DMS114 treated with DMSO at 0.1 percent for 48 hours (cell line): ENCODE results near the gene STXBP6.
"Not testable (repeated sequence)": the region's sequence is repeated elsewhere in the genome, so short reads cannot be mapped to it uniquely, and the experiment has no call there.

ENCODE experiments used
- DNase-seq: peaks from one replicate; lab custom pipeline; 2025; ENCODE audit not compliant: unreplicated experiment; lab: John Stamatoyannopoulos, UW

Gene STXBP6

DNA sequence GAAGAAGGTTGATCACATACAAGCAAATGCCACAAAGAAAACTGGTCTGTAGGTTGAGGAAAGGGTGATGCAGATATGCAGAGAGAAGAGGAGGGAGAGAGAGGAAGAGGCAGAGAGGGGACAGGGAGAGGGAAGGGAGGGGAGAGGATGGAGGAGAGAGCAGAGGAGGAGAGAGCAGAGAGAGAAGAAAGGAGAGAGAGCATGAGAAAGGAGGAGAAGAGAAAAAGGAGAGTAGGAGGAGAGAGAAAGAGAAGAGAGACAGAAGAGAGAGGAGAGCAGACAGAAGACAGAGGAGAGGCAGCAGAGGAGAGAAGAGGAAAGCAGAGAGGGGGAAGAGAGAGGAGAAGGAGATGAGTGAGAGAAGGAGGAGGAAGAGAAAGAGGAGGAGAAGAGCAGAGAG lies 59.2 kb downstream of the STXBP6 start:
- DNase-seq = no peak

DNA sequence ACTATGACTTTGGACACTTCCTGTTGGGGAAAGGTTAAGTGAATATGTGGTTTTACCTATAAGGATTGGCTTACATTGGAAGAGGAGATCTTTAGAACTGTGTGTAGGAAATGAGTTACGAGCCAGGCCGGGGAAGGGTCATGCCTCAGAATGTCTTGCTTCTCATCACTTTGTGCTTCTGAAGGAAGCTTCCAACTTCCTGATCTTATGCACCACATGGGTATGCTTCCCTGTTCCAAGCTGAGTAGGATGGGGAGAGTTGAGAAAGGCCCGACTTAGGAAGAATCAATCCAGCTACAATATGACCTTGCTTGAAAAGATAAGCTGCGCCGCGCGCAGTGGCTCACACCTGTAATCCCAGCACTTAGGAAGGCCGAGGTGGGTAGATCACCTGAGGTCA lies 59.9 kb downstream of the STXBP6 start:
- no peak for DNase-seq

DNA sequence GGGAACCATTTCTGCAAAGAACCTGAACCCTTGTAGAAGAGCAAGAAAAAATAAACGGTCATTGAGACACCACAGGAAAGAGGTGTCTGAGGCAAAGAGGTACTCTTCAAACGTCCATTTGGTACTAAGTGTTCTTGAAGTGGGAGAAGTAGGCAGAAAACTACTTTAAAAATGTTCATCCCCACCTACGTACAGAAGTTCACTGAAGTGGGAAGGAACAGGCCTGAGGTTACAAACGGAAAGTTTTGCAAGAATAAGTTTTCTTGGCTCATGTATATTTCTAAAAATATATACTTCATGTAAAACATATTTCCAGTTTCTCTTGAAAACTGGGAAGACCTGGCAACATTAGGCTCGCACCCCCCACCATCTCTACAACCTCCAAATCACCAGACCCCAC lies 61.2 kb downstream of the STXBP6 start:
- DNase-seq = no peak

DNA sequence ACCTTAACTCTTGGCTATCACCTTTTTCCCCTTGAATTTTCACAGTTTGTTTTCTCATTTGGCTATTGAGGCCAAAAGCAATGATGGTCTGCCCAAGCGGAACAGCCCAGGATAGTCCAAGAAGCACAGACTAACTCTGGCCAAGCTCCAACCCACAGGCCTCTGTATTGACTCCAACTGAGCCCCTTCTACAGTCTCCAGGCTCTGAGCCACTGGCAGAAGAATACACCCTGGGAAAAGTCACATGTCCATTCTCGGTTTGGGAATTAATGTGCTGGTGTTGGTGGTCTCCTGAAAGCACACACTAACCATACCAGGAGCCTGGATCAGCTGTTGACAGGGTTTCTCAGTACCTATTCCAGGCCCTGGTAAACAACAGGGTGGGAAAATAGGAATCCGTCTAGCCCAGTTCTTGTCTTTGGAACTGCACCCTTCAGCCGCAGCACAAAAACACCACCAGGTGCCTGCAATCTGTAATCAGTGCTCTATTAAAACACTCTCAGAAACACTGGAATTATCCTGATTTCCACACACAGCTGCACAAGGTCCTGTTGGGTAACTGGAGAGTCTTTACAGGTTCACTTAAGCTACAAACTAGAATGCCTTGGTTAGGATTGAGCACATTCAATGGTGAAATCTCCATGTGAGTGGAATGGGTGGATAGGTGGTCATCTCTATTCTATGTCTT lies 63.6 kb downstream of the STXBP6 start:
- no peak for DNase-seq

DNA sequence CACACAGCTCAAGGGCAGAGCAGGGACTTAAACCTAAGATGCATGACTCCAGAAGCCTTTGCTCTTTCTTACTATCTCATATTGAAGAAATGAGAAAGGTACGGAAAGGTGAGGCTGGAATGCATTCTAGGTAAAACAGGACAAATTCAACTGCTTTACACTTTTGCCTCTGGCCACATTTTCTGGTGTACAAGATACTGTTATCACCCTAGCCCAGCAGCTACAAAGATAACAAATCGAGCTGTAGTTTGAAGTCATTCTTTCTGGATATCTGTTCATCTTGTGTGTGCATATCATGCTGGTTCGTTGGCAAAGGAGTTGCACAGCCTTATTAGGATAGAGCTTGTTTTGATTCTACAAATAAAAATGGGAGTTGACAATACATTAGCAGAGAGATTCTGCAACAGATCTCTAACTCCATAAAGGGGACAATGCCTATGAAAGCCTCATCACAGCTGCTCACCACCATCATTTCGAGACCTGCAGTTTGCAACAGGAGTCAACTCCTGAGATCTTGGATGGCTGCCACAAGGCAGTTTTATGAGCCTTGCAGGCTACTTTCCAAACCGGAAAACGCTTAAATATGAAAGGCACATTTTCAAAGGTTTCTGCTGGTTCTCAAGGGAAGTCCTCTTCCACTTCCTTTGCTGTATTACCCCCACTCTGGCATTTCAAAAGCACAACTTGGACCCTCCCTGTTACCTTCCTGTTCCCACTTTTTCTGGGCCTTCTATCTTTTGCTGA lies 64.9 kb downstream of the STXBP6 start:
- DNase-seq = no peak

DNA sequence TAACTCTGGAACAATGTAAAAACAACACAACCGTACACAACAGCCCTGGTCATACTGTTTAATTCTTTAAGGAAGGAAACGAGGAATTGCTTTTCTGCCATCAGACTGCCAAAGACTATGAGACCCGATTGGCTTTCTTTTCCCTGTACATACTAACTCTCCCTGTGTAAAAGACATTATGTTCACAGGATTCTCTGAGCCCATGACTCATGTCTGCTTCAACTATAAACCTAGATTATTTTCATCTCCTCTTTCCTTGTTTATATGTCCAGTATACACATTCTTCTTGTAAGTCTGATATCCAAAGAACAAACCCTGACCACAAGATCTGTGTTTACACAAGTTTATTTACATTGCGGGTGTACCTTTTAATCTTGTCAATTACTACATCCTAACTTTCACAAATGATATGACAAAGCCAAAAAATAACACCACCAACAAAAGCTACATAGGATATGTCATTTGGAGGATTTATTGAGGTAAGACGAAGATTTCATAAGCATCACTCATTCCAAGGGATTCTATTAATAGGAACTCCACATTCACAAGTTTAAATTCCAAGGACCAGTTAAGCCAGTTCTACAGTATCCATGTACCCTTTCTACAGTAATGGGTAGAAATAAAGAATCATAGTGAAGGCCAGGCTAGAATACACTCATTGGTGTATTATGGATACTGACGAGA lies 67.3 kb downstream of the STXBP6 start:
- no peak for DNase-seq

DNA sequence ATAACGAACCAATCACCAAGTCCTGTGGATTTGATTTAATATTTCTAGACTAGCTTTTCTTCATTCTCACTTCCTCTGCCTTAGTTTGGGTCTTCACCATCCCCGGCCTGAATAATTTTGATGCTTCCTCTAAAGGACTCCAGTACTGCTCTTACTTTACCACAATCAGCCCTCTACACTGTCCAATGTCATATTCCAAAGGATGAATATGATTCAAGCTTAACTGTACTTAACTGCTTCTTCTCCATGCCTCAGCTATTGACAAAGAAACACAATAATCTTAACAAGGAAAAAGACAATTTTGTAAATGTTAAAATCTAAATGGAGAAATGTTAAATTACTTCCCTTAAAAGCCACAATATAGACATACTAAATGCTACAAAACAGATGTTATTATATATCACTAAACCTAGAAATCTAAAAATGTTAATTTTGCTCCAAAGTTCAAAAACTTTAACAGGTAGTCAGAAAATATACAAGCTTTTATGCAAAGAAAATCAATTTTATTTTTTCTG lies 70.2 kb downstream of the STXBP6 start:
- no peak for DNase-seq

DNA sequence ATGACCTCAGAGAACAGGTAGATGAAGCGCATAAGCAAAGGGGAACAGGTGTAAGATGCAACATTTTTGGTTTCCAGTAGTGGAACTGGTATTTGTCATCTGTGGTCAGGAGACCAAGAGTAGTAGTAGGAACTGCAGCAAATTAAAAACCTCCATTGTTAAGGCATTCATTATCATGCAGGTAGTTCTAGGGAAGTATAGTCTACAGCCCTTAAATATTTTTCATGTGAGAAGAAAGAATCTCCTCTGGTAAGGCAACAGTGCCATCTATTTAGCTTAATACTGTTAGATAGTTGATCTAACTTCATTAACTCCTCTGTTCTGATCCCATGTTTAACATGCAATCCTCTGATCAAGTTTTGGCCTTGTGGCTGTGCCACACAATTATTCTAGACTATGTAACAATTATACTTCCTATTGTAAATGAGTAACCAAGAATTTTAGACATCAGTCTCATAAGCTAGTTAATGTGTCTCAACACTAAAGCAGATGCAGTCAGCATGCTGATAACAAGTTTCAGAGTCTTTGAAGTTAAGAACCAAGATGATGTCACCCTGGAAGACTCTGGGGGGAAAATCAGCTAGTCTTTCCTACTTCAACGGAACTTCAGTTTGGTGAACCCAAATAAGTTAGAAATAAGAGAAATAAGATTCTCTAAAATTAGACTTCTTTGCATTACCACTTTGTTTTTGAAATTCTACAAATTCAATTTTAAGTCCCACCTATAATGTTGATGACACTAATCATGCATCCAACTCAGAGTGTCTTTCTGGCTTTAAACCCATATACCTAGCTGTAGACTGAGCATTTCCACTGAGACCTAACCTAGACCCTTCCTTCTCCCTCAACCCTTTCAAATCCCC lies 70.9 kb downstream of the STXBP6 start:
- DNase-seq = no peak

DNA sequence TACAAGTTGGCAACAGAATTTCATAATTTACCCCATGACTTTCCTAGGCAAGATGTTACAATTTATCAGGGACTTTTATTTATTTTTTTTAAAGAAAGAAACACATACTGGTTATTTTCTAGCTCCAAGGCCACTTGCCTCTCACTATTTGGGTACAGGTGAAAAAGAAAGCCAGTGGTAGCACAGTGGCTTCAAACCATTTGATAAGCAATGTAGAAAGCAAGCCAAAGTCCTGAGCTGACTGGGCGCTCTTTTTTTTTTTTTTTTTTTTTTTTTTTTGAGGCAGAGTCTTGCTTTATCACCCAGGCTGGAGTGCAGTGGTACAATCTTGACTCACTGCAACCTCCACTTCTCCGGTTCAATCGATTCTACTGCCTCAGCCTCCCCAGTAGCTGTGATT lies 73.3 kb downstream of the STXBP6 start:
- DNase-seq = no peak

DNA sequence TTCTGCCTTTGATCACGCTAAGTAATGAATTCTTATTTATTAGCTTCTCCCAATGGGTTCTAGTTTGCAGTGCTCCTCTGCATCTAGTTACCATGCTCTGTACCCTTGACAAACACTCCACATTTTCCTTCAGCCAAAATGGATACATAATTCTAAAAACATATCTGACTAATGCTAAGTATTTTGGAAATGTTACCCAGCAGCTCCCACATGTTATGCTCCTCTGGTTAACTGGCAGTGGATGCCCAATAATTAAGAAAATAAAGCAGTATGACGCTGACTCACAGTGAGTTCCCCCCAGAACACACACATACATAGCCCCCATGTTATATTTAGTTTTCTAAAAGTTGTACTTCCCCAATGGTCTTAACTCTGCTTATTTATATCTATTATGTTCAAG lies 74.6 kb downstream of the STXBP6 start:
- DNase-seq = no peak

DNA sequence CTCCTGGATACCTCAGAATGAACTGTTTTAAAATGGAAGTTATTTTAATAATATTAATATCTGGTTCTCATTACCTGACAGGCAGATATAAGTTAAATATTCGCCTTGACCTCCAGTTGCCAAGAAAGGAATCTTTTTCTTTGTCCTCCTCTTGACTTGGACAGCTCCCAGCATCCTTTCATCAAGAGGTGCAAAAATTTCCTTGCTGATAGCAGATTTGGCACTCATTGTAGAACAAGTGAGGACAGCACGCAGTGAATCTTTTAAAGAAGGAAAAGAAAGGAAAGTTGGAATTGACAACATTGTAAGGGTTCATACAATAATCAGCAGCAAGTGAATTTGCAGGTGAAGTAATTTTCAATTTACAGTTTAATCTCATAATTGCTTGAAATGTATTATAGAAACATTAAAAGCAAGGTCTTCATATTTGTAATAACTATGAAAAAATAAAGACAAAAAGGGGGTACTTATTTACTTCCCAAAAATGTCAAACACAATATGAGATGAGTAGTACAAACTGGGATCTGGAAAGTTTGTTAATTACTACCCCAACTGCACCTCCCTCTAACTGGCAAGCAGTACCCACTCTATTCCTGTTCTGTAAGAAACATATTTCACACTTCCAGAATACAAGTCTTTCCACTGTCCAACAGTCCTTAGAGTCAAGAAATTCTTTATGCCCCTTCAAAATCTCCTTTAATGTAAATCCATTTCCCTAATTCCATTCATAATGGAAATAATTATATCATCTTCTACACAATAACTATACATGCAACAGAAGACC lies 75.2 kb downstream of the STXBP6 start:
- DNase-seq = no peak

DNA sequence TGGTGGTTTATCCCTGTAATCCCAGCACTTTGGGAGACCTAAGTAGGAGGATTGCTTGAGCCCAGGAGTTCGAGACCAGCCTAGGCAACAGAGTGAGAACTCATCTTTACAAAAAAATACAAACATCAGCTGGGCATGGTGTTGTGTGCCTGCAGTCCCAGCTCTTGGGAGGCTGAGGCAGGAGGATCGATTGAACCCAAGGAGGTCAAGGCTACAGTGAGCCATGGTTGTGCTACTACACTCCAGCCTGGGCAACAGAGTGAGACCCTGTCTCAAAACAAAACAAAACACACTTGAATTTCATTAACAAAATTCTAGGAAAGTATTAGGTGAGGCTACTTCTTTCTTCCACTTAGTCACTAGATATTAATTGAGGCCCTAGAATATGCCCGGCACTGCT lies 77.1 kb downstream of the STXBP6 start:
- no peak for DNase-seq

DNA sequence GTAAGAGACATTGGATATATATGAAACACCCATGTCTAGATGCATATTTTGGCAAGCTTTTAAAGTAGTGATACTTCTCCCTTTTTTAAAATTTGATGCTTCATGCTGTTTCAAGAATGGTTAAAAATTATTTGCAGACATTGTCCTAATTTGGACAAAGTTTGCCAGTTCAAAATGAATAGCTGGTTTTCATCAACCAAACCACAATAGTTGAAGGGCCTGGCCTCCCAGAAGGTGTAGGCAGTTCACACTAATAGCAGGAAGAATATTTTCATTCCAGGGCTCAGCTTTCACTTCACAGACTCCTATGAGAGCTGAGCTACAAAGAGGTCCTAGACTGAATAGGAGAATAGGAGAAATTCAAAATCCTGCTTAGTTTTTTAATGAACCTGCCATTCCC lies 78.7 kb downstream of the STXBP6 start:
- no peak for DNase-seq

DNA sequence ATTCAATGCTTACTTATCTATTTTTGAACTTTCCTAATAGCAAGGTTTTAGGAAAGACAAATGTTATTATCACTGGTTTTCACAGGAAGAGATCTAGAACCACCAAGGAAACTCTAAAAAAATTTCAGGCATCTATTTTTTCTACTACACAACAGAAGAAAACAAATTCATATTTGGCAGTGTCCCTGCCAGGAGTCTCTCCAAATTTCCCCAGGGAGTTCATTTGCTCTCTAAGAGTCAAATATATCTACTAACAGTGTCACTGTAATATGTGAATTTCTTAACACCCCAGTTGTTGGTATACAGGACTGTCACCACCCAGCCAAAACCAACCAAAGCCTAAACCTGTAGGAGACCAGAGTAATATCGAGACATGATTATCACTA lies 83.4 kb downstream of the STXBP6 start:
- no peak for DNase-seq

DNA sequence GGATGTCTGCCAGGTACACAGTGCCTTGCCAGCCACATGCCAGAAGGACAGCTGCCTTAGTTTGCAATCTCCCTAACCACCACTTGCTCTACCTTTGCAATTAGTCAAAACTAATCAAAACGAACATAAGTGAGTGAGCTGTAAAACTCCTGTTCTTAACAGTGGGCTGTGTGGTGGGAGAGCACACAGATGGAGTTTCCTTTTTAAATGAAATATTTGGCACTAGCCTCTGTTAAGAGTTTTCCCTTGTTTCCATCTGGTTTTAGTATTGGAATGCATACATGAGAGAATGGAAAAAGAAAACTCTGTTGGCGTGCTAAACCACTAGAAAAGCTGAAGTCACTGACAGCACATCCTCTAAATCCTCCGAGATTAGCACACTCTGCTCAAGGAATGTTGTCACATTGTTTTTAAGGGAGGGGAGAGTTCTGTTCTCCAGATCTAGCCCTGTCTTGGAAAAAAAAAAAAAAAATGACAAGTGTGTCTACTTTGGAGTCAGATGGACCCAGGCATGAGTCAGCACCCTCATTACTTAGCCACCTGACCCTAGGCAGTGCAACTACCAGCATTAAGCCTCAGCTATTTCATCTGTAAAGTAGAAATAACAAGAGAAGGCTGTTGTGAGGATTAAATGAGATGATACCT lies 83.9 kb downstream of the STXBP6 start:
- DNase-seq = no peak

DNA sequence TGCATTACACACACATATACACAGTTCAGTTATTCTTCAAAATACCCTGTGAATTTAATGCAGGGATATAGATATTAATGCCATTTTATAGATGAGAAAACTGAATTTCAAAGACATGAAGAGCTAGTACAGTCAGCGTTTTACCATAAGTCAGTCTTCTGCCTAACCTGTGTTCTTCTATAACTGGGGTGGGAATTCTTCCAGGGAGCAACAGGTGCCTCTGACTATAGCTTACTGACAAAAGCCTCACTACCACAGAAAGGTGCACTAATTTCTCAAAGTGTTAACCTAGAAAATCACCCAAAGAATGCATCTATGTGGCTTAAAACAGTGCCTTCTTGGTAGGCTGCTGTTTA lies 84.4 kb downstream of the STXBP6 start:
- DNase-seq = no peak

DNA sequence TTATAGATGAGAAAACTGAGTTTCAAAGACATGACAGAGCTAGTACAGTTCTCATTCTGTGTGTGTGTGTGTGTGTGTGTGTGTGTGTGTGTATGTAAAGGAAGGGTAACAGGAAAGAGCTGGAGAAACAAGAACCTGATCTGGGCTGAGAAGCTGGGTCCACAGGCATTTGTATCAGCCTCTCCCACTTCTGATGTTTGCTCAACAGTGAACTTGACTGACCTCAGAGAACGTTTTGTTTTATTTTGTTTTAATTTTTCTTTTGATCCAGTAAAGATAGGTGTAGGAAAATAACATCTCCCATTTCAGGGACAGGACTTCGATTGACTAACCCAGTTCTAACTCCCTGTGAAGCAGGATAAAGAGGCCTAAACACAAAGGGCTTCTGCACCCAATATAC lies 85.4 kb downstream of the STXBP6 start:
- DNase-seq = no peak

DNA sequence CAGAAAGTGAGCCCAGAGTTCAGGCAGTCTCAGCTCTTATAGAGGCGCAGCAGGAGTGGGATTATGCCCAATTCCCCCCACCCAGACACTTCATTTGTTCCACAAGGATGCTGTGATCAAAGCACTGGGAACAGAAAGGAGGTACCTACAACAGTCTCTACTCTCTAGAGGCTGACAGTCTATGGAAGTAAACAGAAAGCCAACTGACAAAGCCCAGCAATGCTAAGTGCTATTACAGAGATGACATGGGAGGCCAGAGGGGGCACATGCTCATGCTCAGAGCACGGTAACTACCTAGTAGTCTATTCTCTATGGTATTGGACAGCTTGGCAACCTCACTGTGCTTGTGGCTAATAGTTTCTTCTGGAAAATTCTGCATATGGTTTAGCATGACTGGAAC lies 85.9 kb downstream of the STXBP6 start:
- DNase-seq = no peak

DNA sequence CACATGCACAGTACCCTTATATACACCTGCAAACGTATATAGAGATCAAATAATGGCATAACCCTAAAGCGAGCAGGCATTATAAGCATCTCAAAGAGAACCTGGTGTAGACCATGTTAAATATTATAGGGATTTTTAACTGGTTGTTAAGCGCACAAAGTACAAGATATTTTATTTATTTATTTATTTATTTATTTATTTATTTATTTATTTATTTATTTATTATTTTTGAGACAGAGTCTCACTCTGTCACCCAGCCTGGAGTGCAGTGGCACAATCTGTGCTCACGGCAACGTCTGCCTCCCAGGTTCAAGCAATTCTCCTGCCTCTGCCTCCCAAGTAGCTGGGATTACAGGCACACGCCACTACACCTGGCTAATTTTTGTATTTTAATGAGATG lies 87.8 kb downstream of the STXBP6 start:
- not testable (repeated sequence) for DNase-seq

DNA sequence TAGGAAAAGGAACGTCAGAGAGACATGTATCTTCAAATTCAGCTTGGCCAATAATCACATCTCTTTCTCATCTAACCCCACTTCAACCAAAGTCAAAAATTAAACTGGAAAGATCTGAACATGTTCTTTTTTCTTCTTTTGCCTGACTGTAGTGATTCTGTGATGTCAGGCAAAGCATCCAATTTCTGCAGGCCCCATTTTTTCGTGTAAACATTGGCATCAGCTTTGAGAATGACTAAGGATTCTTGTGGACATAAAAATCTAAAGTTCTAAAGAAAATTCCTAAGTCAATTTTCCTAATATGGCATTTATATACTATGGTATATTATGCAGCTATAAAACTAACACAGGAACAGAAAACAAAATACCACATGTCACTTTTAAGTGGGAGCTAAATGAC lies 89.1 kb downstream of the STXBP6 start:
- DNase-seq = no peak
